Measurements from ENCODE around the gene ZFP1. TPM values are rescaled to one million over a fixed set of nuclear protein-coding genes. Genes with fewer than 3 reads are reported as not detected.

Gene ZFP1
- total RNA-seq, 6 experiments from 2014 or later: 3.7 to 18.6 (median 9.3) TPM

DNA sequence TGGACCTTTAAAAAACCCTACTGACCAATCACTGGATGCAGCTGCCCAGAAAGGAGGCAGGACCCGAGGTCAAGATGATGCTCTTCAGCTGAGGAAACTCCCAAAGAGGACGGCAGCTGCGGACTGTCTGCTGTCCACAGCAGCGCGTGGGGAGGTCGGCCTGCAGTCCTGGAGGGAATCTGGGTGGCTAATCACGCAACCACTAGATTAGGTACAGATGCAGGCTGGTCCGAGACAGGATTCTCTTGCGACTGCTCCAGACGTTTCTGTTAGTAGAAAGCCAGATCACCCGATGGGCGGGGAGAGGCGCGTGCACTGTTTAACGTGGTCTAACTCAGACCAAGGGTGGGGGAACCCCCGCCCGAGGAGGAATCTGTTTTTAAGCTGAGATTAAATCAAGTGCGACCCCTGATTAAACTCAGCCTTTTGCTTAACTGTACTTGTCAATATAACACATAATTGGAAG lies 49.8 kb downstream of the ZFP1 start:
- WGBS (ENCODE audit: insufficient coverage, low coverage, low lambda C conversion rate, missing lambda C conversion rate): 26% methylated on average over 6 of the region's 18 CpGs
- intact Hi-C loops (cut with DNase I): no loop called here
- DNase-seq: no peak
- Histone ChIP-seq H3K27me3 (no peaks in the 10 kb centered on the region), H3K4me3 (no peak overlapping the region), H3K36me3 (no peaks in the 10 kb centered on the region), H3K4me1 (no peaks in the 10 kb centered on the region), H3K9me3 (no peaks in the 10 kb centered on the region), H3K27ac (no peak overlapping the region)
- no peak for TF ChIP-seq CTCF (IDR thresholded peaks at IDR 0.05)
- TF ChIP-seq POLR2A (IDR thresholded peaks at IDR 0.05): no peak
- ATAC-seq: no peak

DNA sequence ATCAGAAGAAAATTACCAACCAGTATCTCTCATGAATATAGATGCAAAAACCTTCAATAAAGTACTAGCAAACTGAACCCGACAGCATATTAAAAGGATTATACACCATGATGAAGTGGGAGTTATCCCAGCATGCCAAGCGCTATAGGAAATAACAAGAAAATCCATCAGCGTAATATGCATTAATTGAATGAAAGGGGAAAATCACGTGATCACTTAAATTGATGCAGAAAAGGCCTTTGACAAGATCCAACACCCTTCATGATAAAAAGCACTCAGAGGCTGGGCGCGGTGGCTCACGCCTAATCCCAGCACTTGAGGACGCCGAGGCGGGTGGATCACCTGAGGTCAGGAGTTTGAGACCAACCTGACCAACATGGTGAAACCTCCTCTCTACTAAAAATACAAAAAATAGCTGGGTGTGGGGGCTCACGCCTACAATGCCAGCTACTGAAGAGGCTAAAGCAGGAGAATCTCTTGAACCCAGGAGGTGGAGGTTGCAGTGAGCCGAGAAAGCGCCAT lies 53.8 kb downstream of the ZFP1 start:
- ATAC-seq (no peak), DNase-seq (peak in 1 of 3 donors; percentile 4)
- H3K4me1 ChIP-seq: no peaks in the 10 kb centered on the region
- no peaks in the 10 kb centered on the region for H3K27me3 ChIP-seq
- TF ChIP-seq POLR2A (IDR thresholded peaks at IDR 0.05): no peak
- TF ChIP-seq CTCF (IDR thresholded peaks at IDR 0.05): no peak
- no peak overlapping the region for H3K4me3 ChIP-seq
- H3K36me3 ChIP-seq: no peaks in the 10 kb centered on the region
- intact Hi-C loops (cut with DNase I): no loop called here
- WGBS (ENCODE audit: insufficient coverage, low coverage, low lambda C conversion rate, missing lambda C conversion rate): 94% methylated on average over 9 of the region's 13 CpGs
- H3K27ac ChIP-seq: no peak overlapping the region
- no peaks in the 10 kb centered on the region for H3K9me3 ChIP-seq

GRCh38 chr16:75203096-75203495 lies 54.8 kb downstream of the ZFP1 start:
- Histone ChIP-seq H3K4me1 (no peaks in the 10 kb centered on the region), H3K9me3 (no peaks in the 10 kb centered on the region), H3K36me3 (no peaks in the 10 kb centered on the region), H3K27ac (no peak overlapping the region), H3K4me3 (no peak overlapping the region), H3K27me3 (no peaks in the 10 kb centered on the region)
- ATAC-seq (no peak), DNase-seq (peak in 2 of 3 donors; percentile 9 to 14)
- intact Hi-C loops (cut with DNase I): no loop called here
- whole genome bisulfite sequencing (ENCODE audit: insufficient coverage, low coverage, low lambda C conversion rate, missing lambda C conversion rate): 81% methylated on average over 6 of the region's 12 CpGs
- TF ChIP-seq POLR2A (IDR thresholded peaks at IDR 0.05) (no peak), CTCF (IDR thresholded peaks at IDR 0.05) (no peak)

DNA sequence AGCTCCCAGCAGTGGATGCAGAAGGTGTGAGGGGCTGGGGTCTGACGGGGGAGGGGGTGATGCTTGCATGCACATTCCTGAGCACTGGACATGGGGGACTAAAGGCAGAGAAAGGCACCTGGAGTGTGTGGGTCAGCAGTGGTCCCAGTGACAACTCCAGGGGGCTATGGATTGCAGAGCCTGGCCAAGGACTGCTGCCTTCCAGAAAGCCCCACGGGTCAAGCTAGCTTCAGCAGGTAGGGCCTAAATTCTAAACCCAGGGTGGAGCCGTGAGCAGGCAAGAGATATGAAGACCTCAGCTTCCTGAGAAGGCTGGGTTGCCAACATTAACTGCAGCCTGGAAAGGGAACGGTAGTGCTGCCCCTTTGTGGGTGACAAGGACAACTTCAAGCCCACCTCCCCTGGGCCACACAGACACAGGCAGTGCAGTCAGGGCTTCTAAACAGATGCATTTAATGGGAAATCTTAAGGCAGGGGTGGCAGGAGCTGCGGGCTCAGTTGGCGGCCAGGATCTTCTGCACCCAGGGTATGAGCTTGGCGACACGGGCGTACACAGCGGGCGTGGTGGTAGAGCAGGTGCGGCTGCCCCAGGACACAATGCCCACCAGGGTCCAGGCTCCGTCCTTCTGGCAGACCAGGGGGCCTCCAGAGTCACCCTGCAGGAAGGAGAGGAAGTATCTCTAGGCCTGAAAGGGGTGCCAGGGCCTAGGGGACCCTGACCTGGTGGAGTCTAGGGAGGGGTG lies 55.5 kb downstream of the ZFP1 start:
- Histone ChIP-seq H3K27me3 (no peaks in the 10 kb centered on the region), H3K27ac (no peak overlapping the region), H3K36me3 (no peaks in the 10 kb centered on the region), H3K4me3 (no peak overlapping the region), H3K9me3 (no peaks in the 10 kb centered on the region), H3K4me1 (no peaks in the 10 kb centered on the region)
- DNase-seq: peak in 2 of 3 donors; percentile 13 to 43
- TF ChIP-seq CTCF (IDR thresholded peaks at IDR 0.05) (no peak), POLR2A (IDR thresholded peaks at IDR 0.05) (no peak)
- ATAC-seq: no peak
- 43% methylated on average over 4 of the region's 13 CpGs for WGBS (ENCODE audit: insufficient coverage, low coverage, low lambda C conversion rate, missing lambda C conversion rate)
- intact Hi-C loops (cut with DNase I): no loop called here
